Ammon's horn (tissue), 1 donor: Measurements from ENCODE around the gene ZNF558.
"Not testable (repeated sequence)": the region's sequence is repeated elsewhere in the genome, so short reads cannot be mapped to it uniquely, and the experiment has no call there.

ENCODE experiments used
- DNase-seq: peaks from one replicate; pipeline ENCODE4 v3.0.0-alpha.2; 2016; ENCODE audit warnings: low spot score

ZNF558 gene

GRCh38 chr19:8806661-8807060 lies 25.4 kb downstream of the ZNF558 start:
- DNase-seq: no peak

- no peak for DNase-seq
Observed at GRCh38 chr19:8794823-8795222, 37.3 kb downstream of the ZNF558 start.

- DNase-seq: not testable (repeated sequence)
Observed at GRCh38 chr19:8773587-8773986, 58.5 kb downstream of the ZNF558 start.

- not testable (repeated sequence) for DNase-seq
Observed at GRCh38 chr19:8769265-8769664, 62.8 kb downstream of the ZNF558 start.

DNA sequence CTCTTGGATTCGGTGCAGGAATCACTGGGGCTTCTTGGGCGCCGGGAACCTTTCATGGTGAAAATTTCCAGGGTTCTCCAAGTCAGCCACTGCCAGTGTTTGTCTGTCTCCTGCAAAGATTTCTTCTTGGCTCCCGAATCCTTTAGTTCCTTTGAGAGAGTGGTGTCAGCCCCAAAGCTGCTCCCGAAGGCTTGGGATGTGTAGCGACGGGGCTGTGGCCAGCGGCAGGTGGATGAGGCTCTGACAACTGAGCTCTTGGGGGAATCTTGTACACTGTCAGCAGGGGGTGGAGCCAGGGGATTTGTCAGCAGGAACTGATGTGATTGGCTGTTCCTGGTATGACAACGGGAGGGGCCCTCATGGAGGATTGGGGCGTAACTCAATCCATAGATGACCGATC lies 64.8 kb downstream of the ZNF558 start:
- DNase-seq: not testable (repeated sequence)
